K562 (cell line): ENCODE measurements around the gene GLMP. TPM values are rescaled to one million over a fixed set of nuclear protein-coding genes. Genes with fewer than 3 reads are reported as not detected.

ENCODE experiments used
- ATF1 ChIP-seq, 2 experiments: fragments of 450-650 bp in 1 of 2; IDR thresholded peaks; 2 replicates each; pipeline ENCODE4 v1.6.1; 2016; ENCODE audit warnings: missing compliant biosample characterization in 1 of 2, missing genetic modification characterization in 1 of 2
- CBFA2T2 ChIP-seq: fragments of 450-650 bp; conservative IDR thresholded peaks from 2 replicates; pipeline ENCODE4 v1.6.1; 2017; ENCODE audit warnings: mild to moderate bottlenecking
- CGGBP1 ChIP-seq: fragments of 250-450 bp; sonication (Bioruptor Pico); IDR thresholded peaks from 2 replicates; pipeline ENCODE4 v1.9.0; 2021; ENCODE audit warnings: mild to moderate bottlenecking
- FOS ChIP-seq: IDR thresholded peaks from 3 replicates; pipeline ENCODE4 v1.6.1; 2011; ENCODE audit not compliant: insufficient read length; ENCODE audit errors: extremely low read depth
- FOXO4 ChIP-seq: fragments of 450-650 bp; formaldehyde crosslinking; IDR thresholded peaks from 2 replicates; pipeline ENCODE4 v1.4.0; 2020; ENCODE audit warnings: mild to moderate bottlenecking, moderate library complexity
- HCFC1 ChIP-seq: IDR thresholded peaks from 2 replicates; pipeline ENCODE4 v1.6.1; 2012; ENCODE audit warnings: low read depth, low read length, improper control_type of control experiment
- HLTF ChIP-seq: fragments of 450-650 bp; IDR thresholded peaks from 2 replicates; pipeline ENCODE4 v1.6.1; 2016
- ILF3 ChIP-seq: fragments of 450-650 bp; IDR thresholded peaks from 2 replicates; pipeline ENCODE4 v1.6.1; 2018; ENCODE audit warnings: antibody characterized with exemption, mild to moderate bottlenecking, moderate library complexity, borderline replicate concordance
- JUNB ChIP-seq: fragments of 450-650 bp; formaldehyde crosslinking; conservative IDR thresholded peaks from 2 replicates; pipeline ENCODE4 v1.4.0; 2020; ENCODE audit warnings: mild to moderate bottlenecking
- PYGO2 ChIP-seq: fragments of 450-650 bp; IDR thresholded peaks from 2 replicates; pipeline ENCODE4 v1.6.1; 2016; ENCODE audit warnings: mild to moderate bottlenecking, missing genetic modification characterization, moderate library complexity, missing compliant biosample characterization
- TAF9B ChIP-seq: fragments of 450-650 bp; IDR thresholded peaks from 2 replicates; pipeline ENCODE4 v1.6.1; 2018; ENCODE audit warnings: mild to moderate bottlenecking; ENCODE audit not compliant: partially characterized antibody
- ZC3H4 ChIP-seq: sonication (generic); formaldehyde crosslinking; IDR thresholded peaks from 2 replicates; pipeline ENCODE4 v1.9.0; 2021; ENCODE audit warnings: missing genetic modification reagents, borderline replicate concordance
- ZEB2 ChIP-seq: fragments of 450-650 bp; IDR thresholded peaks from 2 replicates; pipeline ENCODE4 v1.6.1; 2016
- ZNF23 ChIP-seq: fragments of 250-450 bp; sonication (Bioruptor Pico); IDR thresholded peaks from 2 replicates; pipeline ENCODE4 v1.4.0; 2020; ENCODE audit warnings: mild to moderate bottlenecking
- ZNF699 ChIP-seq: fragments of 250-450 bp; sonication (Bioruptor Pico); IDR thresholded peaks from 2 replicates; pipeline ENCODE4 v1.8.0; 2021; ENCODE audit warnings: mild to moderate bottlenecking, moderate library complexity; ENCODE audit not compliant: insufficient replicate concordance
- polyA plus RNA-seq, 8 experiments: library from polyadenylated mRNA; depleted of rRNA in 4 of 8; stranded (reverse) in 5 of 8; unstranded in 3 of 8; fragments of >200 nt; fragmentation: Nextera tagmentation in 2 of 8; fragmentation: Illumina TruSeq in 1 of 8; extraction: Ambion mirVana in 2 of 8; extraction: Trizol in 1 of 8; gene quantifications; 2 replicates each; pipeline versions ENCODE4 v1.2.1 to v1.2.3, GENCODE V29; 2011 to 2014; ENCODE audit warnings: inconsistent platforms in 1 of 8, missing spikeins in 1 of 8
- total RNA-seq, 7 experiments: library from RNA; depleted of rRNA in 6 of 7; stranded (reverse); fragments of >200 nt in 6 of 7; fragmentation: Illumina TruSeq in 2 of 7; extraction: Trizol in 2 of 7; gene quantifications; 2 replicates each; pipeline versions ENCODE4 v1.2.1 to v1.2.3, GENCODE V29; 2011 to 2021; ENCODE audit warnings: low replicate concordance in 1 of 7
- TF ChIP-seq, protein P1 (sequence below): fragments of 450-650 bp; IDR thresholded peaks from 2 replicates; pipeline ENCODE4 v1.6.1; 2016; ENCODE audit warnings: mild to moderate bottlenecking, moderate library complexity

Gene GLMP
- total and polyA plus RNA-seq, 9 of the 15 experiments (the other 6 are each of a cell fraction or from before 2014, with no cell fraction given): 8.3 to 28.2 (median 22.4) TPM

- TF ChIP-seq, protein P1, sequence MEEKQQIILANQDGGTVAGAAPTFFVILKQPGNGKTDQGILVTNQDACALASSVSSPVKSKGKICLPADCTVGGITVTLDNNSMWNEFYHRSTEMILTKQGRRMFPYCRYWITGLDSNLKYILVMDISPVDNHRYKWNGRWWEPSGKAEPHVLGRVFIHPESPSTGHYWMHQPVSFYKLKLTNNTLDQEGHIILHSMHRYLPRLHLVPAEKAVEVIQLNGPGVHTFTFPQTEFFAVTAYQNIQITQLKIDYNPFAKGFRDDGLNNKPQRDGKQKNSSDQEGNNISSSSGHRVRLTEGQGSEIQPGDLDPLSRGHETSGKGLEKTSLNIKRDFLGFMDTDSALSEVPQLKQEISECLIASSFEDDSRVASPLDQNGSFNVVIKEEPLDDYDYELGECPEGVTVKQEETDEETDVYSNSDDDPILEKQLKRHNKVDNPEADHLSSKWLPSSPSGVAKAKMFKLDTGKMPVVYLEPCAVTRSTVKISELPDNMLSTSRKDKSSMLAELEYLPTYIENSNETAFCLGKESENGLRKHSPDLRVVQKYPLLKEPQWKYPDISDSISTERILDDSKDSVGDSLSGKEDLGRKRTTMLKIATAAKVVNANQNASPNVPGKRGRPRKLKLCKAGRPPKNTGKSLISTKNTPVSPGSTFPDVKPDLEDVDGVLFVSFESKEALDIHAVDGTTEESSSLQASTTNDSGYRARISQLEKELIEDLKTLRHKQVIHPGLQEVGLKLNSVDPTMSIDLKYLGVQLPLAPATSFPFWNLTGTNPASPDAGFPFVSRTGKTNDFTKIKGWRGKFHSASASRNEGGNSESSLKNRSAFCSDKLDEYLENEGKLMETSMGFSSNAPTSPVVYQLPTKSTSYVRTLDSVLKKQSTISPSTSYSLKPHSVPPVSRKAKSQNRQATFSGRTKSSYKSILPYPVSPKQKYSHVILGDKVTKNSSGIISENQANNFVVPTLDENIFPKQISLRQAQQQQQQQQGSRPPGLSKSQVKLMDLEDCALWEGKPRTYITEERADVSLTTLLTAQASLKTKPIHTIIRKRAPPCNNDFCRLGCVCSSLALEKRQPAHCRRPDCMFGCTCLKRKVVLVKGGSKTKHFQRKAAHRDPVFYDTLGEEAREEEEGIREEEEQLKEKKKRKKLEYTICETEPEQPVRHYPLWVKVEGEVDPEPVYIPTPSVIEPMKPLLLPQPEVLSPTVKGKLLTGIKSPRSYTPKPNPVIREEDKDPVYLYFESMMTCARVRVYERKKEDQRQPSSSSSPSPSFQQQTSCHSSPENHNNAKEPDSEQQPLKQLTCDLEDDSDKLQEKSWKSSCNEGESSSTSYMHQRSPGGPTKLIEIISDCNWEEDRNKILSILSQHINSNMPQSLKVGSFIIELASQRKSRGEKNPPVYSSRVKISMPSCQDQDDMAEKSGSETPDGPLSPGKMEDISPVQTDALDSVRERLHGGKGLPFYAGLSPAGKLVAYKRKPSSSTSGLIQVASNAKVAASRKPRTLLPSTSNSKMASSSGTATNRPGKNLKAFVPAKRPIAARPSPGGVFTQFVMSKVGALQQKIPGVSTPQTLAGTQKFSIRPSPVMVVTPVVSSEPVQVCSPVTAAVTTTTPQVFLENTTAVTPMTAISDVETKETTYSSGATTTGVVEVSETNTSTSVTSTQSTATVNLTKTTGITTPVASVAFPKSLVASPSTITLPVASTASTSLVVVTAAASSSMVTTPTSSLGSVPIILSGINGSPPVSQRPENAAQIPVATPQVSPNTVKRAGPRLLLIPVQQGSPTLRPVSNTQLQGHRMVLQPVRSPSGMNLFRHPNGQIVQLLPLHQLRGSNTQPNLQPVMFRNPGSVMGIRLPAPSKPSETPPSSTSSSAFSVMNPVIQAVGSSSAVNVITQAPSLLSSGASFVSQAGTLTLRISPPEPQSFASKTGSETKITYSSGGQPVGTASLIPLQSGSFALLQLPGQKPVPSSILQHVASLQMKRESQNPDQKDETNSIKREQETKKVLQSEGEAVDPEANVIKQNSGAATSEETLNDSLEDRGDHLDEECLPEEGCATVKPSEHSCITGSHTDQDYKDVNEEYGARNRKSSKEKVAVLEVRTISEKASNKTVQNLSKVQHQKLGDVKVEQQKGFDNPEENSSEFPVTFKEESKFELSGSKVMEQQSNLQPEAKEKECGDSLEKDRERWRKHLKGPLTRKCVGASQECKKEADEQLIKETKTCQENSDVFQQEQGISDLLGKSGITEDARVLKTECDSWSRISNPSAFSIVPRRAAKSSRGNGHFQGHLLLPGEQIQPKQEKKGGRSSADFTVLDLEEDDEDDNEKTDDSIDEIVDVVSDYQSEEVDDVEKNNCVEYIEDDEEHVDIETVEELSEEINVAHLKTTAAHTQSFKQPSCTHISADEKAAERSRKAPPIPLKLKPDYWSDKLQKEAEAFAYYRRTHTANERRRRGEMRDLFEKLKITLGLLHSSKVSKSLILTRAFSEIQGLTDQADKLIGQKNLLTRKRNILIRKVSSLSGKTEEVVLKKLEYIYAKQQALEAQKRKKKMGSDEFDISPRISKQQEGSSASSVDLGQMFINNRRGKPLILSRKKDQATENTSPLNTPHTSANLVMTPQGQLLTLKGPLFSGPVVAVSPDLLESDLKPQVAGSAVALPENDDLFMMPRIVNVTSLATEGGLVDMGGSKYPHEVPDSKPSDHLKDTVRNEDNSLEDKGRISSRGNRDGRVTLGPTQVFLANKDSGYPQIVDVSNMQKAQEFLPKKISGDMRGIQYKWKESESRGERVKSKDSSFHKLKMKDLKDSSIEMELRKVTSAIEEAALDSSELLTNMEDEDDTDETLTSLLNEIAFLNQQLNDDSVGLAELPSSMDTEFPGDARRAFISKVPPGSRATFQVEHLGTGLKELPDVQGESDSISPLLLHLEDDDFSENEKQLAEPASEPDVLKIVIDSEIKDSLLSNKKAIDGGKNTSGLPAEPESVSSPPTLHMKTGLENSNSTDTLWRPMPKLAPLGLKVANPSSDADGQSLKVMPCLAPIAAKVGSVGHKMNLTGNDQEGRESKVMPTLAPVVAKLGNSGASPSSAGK: no peak
- no peak for TF ChIP-seq JUNB (CRISPR knock-in tag)
- TF ChIP-seq FOS: no peak
- TF ChIP-seq PYGO2 (tag): no peak
- peak; percentile 97 for TF ChIP-seq HCFC1
- peak; percentile 93 for TF ChIP-seq TAF9B
- TF ChIP-seq CBFA2T2: no peak
- TF ChIP-seq HLTF: no peak
- no peak for TF ChIP-seq ZEB2
- TF ChIP-seq ATF1 (CRISPR knock-in tag; IDR thresholded peaks at IDR 0.05): no peak
- peak; percentile 90 for TF ChIP-seq ATF1 (tag; IDR thresholded peaks at IDR 0.05)
- TF ChIP-seq ZC3H4 (CRISPR knock-in tag): no peak
- no peak for TF ChIP-seq ZNF699 (CRISPR knock-in tag)
- no peak for TF ChIP-seq FOXO4
- TF ChIP-seq ZNF23 (CRISPR knock-in tag): no peak
- no peak for TF ChIP-seq ILF3
- no peak for TF ChIP-seq CGGBP1
Observed at GRCh38 chr1:156282479-156283222, 12.8 kb downstream of the GLMP start, which contains the start of gene SMG5 (continued).
